Measurements from ENCODE around the gene PCNX2. TPM values are rescaled to one million over a fixed set of nuclear protein-coding genes. Genes with fewer than 3 reads are reported as not detected.

PCNX2 gene
- total and polyA plus RNA-seq, 3 donors from 2014 or later, result 8.4 to 28.9 (median 27.6) TPM

GRCh38 chr1:233065685-233066084 is 229.8 kb downstream of the PCNX2 start:
- H3K9me3 ChIP-seq, result no peaks in the 10 kb centered on the region
- H3K4me3 ChIP-seq, result no peak overlapping the region
- no peak overlapping the region for H3K27ac ChIP-seq
- no peaks in the 10 kb centered on the region for H3K36me3 ChIP-seq (ENCODE audit: low read depth, missing control alignments)
- TF ChIP-seq CTCF (IDR thresholded peaks at IDR 0.05) (no peak), POLR2A (IDR thresholded peaks at IDR 0.05) (no peak)
- 99 to 100% methylated on average over 2 of the region's 2 CpGs for WGBS, 2 donors
- intact Hi-C loops (cut with DNase I; ENCODE audit: low total_unique reads), result no loop called here
- H3K27me3 ChIP-seq, result no peaks in the 10 kb centered on the region
- no peak for DNase-seq
- no peaks in the 10 kb centered on the region for H3K4me1 ChIP-seq

GRCh38 chr1:233064988-233065387 is 230.5 kb downstream of the PCNX2 start:
- H3K9me3 ChIP-seq, result no peaks in the 10 kb centered on the region
- H3K36me3 ChIP-seq (ENCODE audit: low read depth, missing control alignments), result no peaks in the 10 kb centered on the region
- H3K4me3 ChIP-seq, result no peak overlapping the region
- no peak overlapping the region for H3K27ac ChIP-seq
- TF ChIP-seq POLR2A (IDR thresholded peaks at IDR 0.05) (no peak), CTCF (IDR thresholded peaks at IDR 0.05) (no peak)
- no peaks in the 10 kb centered on the region for H3K27me3 ChIP-seq
- intact Hi-C loops (cut with DNase I; ENCODE audit: low total_unique reads), result no loop called here
- WGBS, 2 donors, result 82 to 93% methylated on average over 1 of the region's 1 CpG
- no peak for DNase-seq
- H3K4me1 ChIP-seq, result no peaks in the 10 kb centered on the region

- no peaks in the 10 kb centered on the region for H3K4me1 ChIP-seq
- no peaks in the 10 kb centered on the region for H3K36me3 ChIP-seq (ENCODE audit: low read depth, missing control alignments)
- intact Hi-C loops (cut with DNase I; ENCODE audit: low total_unique reads), result no loop called here
- no peaks in the 10 kb centered on the region for H3K27me3 ChIP-seq
- DNase-seq, result no peak
- no peak for TF ChIP-seq CTCF (IDR thresholded peaks at IDR 0.05)
- TF ChIP-seq POLR2A (IDR thresholded peaks at IDR 0.05), result no peak
- no peak overlapping the region for H3K27ac ChIP-seq
- no peaks in the 10 kb centered on the region for H3K9me3 ChIP-seq
- no peak overlapping the region for H3K4me3 ChIP-seq
These were observed 232.1 kb downstream of the PCNX2 start for GRCh38 chr1:233063462-233063861.

- Histone ChIP-seq H3K4me1 (no peaks in the 10 kb centered on the region), H3K27ac (no peak overlapping the region), H3K27me3 (no peaks in the 10 kb centered on the region), H3K36me3 (ENCODE audit: low read depth, missing control alignments) (no peaks in the 10 kb centered on the region), H3K4me3 (no peak overlapping the region), H3K9me3 (no peaks in the 10 kb centered on the region)
- intact Hi-C loops (cut with DNase I; ENCODE audit: low total_unique reads), result no loop called here
- TF ChIP-seq POLR2A (IDR thresholded peaks at IDR 0.05) (no peak), CTCF (IDR thresholded peaks at IDR 0.05) (no peak)
- DNase-seq, result no peak
- WGBS, 2 donors, result 84 to 87% methylated on average over 5 of the region's 5 CpGs
These were observed 234.3 kb downstream of the PCNX2 start for GRCh38 chr1:233061265-233061664.

GRCh38 chr1:233060461-233060994 is 235.0 kb downstream of the PCNX2 start:
- Histone ChIP-seq H3K9me3 (no peaks in the 10 kb centered on the region), H3K4me1 (no peaks in the 10 kb centered on the region), H3K27me3 (no peaks in the 10 kb centered on the region), H3K27ac (no peak overlapping the region), H3K36me3 (ENCODE audit: low read depth, missing control alignments) (no peaks in the 10 kb centered on the region), H3K4me3 (no peak overlapping the region)
- 87 to 90% methylated on average over 3 of the region's 3 CpGs for WGBS, 2 donors
- no peak for TF ChIP-seq CTCF (IDR thresholded peaks at IDR 0.05)
- no peak for TF ChIP-seq POLR2A (IDR thresholded peaks at IDR 0.05)
- intact Hi-C loops (cut with DNase I; ENCODE audit: low total_unique reads), result no loop called here
- DNase-seq, result no peak

Measured in testis (tissue), 3 donors.